Left ventricle myocardium inferior (tissue), 1 donor: Measurements from ENCODE around the gene SORL1-AS1.

Experiments used
- DNase-seq: peaks from one replicate; pipeline ENCODE4 v3.0.0-alpha.2; 2020
- H3K27ac ChIP-seq: fragments of 200-600 bp; replicated peaks from 2 replicates; pipeline ENCODE4 v1.8.0; 2021
- H3K27me3 ChIP-seq: fragments of 200-600 bp; 2 replicates; pipeline ENCODE4 v1.8.0; 2021; ENCODE audit warnings: low read depth
- H3K36me3 ChIP-seq: fragments of 200-600 bp; 2 replicates; pipeline ENCODE4 v1.8.0; 2021
- H3K4me1 ChIP-seq: fragments of 200-600 bp; 2 replicates; pipeline ENCODE4 v1.8.0; 2021
- H3K4me3 ChIP-seq: fragments of 200-600 bp; 2 replicates; pipeline ENCODE4 v1.8.0; 2021; ENCODE audit warnings: mild to moderate bottlenecking, moderate library complexity
- H3K9me3 ChIP-seq: fragments of 200-600 bp; replicated peaks from 2 replicates; pipeline ENCODE4 v1.8.0; 2021
- intact Hi-C: fragments of 100-400 bp; cut with micrococcal nuclease; formaldehyde crosslinking; loops from one replicate; pipeline ENCODE4 v1.11.0; 2022
- TF ChIP-seq, protein P1 (sequence below): fragments of 200-600 bp; IDR thresholded peaks from 2 replicates; pipeline ENCODE4 v1.8.0; 2021; ENCODE audit warnings: antibody characterized with exemption, mild to moderate bottlenecking, borderline replicate concordance
- donor health status: DM: no; HTN: yes; CAD: no; lungs with severe emphysema.

SORL1-AS1 gene

DNA sequence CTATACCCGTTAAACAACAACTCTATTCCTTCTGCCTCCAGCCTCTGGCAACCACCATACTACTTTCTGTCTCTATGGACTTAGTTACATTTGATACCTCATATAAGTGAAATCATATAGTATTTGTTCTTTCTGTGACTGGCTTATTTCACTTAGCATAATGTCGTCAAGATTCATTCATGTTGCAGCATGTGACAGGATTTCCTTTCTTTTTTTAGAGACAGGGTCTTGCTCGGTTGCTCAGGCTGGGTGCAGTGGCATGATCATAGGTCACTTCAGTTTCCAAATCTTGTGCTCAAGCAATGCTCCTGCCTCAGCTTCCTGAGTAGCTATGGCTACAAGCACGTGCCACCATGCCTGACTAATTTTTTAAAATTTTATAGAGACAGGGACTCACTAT, 30.1 kb downstream of the SORL1-AS1 start:
- Histone ChIP-seq H3K36me3 (no peaks in the 10 kb centered on the region), H3K4me1 (peaks cover 25% of the 10 kb centered on the region), H3K9me3 (no peaks in the 10 kb centered on the region), H3K27ac (no peak overlapping the region), H3K27me3 (peaks cover 5% of the 10 kb centered on the region), H3K4me3 (no peak overlapping the region)
- DNase-seq: no peak
- TF ChIP-seq, protein P1, sequence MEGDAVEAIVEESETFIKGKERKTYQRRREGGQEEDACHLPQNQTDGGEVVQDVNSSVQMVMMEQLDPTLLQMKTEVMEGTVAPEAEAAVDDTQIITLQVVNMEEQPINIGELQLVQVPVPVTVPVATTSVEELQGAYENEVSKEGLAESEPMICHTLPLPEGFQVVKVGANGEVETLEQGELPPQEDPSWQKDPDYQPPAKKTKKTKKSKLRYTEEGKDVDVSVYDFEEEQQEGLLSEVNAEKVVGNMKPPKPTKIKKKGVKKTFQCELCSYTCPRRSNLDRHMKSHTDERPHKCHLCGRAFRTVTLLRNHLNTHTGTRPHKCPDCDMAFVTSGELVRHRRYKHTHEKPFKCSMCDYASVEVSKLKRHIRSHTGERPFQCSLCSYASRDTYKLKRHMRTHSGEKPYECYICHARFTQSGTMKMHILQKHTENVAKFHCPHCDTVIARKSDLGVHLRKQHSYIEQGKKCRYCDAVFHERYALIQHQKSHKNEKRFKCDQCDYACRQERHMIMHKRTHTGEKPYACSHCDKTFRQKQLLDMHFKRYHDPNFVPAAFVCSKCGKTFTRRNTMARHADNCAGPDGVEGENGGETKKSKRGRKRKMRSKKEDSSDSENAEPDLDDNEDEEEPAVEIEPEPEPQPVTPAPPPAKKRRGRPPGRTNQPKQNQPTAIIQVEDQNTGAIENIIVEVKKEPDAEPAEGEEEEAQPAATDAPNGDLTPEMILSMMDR: no peak
- intact Hi-C loops: no loop called here

DNA sequence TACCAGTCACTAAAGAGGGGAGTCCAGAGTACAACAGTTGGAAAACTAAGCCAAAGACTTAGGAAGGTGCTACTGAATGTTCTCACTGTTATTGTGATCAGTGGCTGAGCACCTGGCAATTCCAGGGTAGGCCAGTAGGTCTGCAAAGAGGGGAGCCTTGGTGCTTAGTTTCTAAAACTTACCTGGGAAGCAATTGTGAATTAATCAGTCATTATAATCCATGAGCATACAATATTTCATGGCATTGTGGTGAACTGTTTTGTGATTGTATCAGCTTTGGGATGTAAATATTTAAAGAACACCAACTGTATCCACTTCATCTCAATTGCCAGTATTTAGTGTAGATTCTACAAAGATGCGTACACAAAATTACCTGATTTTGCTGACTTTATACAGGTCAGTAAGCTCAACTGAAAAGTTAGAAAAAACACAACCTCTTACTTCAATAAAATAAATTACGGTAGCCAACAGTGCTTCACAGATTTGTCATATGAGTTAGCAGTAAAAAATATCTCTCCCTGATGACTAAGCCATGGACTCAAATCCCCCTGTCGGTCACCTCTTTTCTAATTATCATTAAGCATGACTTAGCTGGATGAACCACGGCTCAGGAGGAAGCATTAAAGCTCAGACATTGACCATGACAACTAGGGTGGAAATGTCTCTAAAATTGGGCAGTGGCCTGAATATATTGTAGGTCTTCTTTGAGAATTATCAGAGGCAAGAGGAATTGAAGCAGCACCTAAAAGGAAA, 31.4 kb downstream of the SORL1-AS1 start:
- no peak overlapping the region for H3K27ac ChIP-seq
- no peak for DNase-seq
- H3K36me3 ChIP-seq: no peaks in the 10 kb centered on the region
- H3K9me3 ChIP-seq: no peaks in the 10 kb centered on the region
- H3K4me3 ChIP-seq: no peak overlapping the region
- no peaks in the 10 kb centered on the region for H3K27me3 ChIP-seq
- H3K4me1 ChIP-seq: peaks cover 29% of the 10 kb centered on the region
- TF ChIP-seq, protein P1: no peak
- intact Hi-C loops: no loop called here

DNA sequence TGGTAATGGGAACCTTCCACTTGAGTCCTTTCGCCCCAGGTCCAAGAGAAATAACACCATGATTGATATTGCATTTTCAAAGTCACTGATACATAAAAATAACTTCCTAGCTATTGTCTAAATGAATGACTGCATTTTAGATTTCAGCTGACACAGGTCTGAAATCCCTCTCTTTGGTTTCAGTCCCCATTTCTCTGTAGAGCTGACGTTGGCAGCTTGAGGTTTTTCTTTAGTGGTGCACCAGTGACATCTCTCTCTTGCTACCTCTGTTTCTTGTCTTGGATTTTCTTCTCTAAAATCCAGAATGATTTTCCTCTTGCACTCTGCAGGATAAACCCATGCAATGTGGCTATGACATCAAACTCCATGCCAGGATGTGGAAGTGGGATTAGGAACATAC, 32.4 kb downstream of the SORL1-AS1 start:
- DNase-seq: no peak
- TF ChIP-seq, protein P1: no peak
- H3K27me3 ChIP-seq: no peaks in the 10 kb centered on the region
- peaks cover 37% of the 10 kb centered on the region for H3K4me1 ChIP-seq
- H3K27ac ChIP-seq: no peak overlapping the region
- H3K4me3 ChIP-seq: no peak overlapping the region
- no peaks in the 10 kb centered on the region for H3K9me3 ChIP-seq
- intact Hi-C loops: no loop called here
- no peaks in the 10 kb centered on the region for H3K36me3 ChIP-seq

DNA sequence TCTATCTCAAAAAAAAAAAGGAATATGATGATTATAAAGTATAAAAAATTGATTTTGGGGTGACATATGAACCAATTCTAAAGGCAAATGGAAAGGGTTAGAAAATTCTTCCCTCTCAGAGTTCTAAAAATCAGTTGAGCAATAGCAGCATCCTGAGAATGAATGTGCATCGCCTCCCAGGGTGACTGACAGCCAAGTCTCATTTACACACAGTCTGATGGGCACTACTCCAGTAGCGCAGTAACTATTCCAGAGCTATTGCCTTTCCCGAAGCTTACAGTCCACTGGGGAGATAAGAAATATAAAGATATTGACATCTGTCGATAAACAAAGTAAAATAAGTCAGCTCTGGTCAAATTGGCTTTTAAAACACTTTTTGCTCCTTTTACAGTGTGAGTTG, 32.9 kb downstream of the SORL1-AS1 start:
- DNase-seq: no peak
- no peaks in the 10 kb centered on the region for H3K36me3 ChIP-seq
- H3K4me3 ChIP-seq: no peak overlapping the region
- H3K9me3 ChIP-seq: no peaks in the 10 kb centered on the region
- TF ChIP-seq, protein P1: no peak
- H3K27me3 ChIP-seq: no peaks in the 10 kb centered on the region
- H3K27ac ChIP-seq: no peak overlapping the region
- peaks cover 37% of the 10 kb centered on the region for H3K4me1 ChIP-seq
- intact Hi-C loops: no loop called here

DNA sequence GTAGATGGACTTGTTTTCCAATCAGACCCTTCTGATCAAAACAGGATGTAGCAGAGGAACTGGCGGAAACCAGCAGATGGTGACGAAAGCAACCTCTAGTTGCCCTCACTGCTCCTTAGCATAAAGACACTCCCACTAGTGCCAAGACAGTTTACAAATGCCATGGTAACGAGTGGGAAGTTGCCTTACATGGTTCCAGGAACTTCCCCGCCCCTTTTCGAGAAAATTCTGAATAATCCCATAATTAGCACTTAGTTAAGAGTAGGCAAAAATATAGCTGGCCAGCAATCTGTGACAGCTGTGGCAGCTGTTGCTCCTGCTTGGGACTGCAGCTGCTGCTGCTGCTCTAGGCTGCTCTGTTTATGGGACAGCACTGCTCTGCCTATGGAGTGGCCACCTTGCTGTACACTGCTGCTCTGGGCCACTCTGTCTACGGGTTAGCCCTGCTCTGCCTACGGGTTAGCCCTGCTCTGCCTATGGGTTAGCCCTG, 34.1 kb downstream of the SORL1-AS1 start:
- TF ChIP-seq, protein P1: no peak
- Histone ChIP-seq H3K27ac (no peak overlapping the region), H3K4me3 (no peak overlapping the region), H3K36me3 (no peaks in the 10 kb centered on the region), H3K4me1 (peaks cover 47% of the 10 kb centered on the region), H3K27me3 (no peaks in the 10 kb centered on the region), H3K9me3 (no peaks in the 10 kb centered on the region)
- intact Hi-C loops: no loop called here
- no peak for DNase-seq
